ENCODE results near the gene UBA1. TPM values are rescaled to one million over a fixed set of nuclear protein-coding genes. Genes with fewer than 3 reads are reported as not detected.

Gene UBA1
- total RNA-seq, 1 experiment from 2014 or later, result 275 TPM

- no peaks in the 10 kb centered on the region for H3K27me3 ChIP-seq (ENCODE audit: insufficient read depth, low read length)
Observed at GRCh38 chrX:47181301-47181700, 12.3 kb upstream of the UBA1 start.

More at GRCh38 chrX:47181301-47181700, 12.3 kb upstream of the UBA1 start:
- DNase-seq (ENCODE audit: low read depth, low spot score), result no peak
- intact Hi-C loops (cut with micrococcal nuclease), result no loop called here
- H3K9ac ChIP-seq (ENCODE audit: low read length), result no peak overlapping the region
- no peaks in the 10 kb centered on the region for H3K9me3 ChIP-seq (ENCODE audit: control insufficient read depth in 1 of 2, insufficient read depth in 1 of 2, low read depth in 1 of 2, low read length in 2 of 2)
- H3K4me3 ChIP-seq (replicated peaks in 1 of 2; ENCODE audit: low read depth in 1 of 2, low read length in 2 of 2), result no peak overlapping the region
- H3K27ac ChIP-seq (ENCODE audit: low read depth, low read length), result no peak overlapping the region
- H3K4me1 ChIP-seq (ENCODE audit: control insufficient read depth in 1 of 2, insufficient read depth in 2 of 2, low read length in 2 of 2), result no peaks in the 10 kb centered on the region
- H3K9me2 ChIP-seq (ENCODE audit: insufficient read depth), result no peaks in the 10 kb centered on the region
- BruUV-seq (replicated peaks), result no TSS peak
- POLR2A ChIA-PET, result no interaction called here
- TF ChIP-seq CTCF (IDR thresholded peaks at IDR 0.05 in 2 of 3, conservative IDR thresholded peaks at IDR 0.05 in 1 of 3; ENCODE audit: borderline replicate concordance in 1 of 3, insufficient read depth in 1 of 3, low read depth in 2 of 3, low read length in 2 of 3) (no peak), EZH2phosphoT487 (IDR thresholded peaks at IDR 0.05; ENCODE audit: borderline replicate concordance) (no peak), ZFX (IDR thresholded peaks at IDR 0.05) (no peak), CEBPB (IDR thresholded peaks at IDR 0.05; ENCODE audit: low read depth) (no peak), REST (IDR thresholded peaks at IDR 0.05; ENCODE audit: low read depth) (no peak), RAD21 (IDR thresholded peaks at IDR 0.05; ENCODE audit: low read depth) (no peak), SRF (IDR thresholded peaks at IDR 0.05; ENCODE audit: low read depth) (no peak), ELF1 (IDR thresholded peaks at IDR 0.05; ENCODE audit: borderline replicate concordance, low read depth) (no peak), YY1 (IDR thresholded peaks at IDR 0.05; ENCODE audit: extremely low read depth, insufficient replicate concordance, low read depth, low read length) (no peak)
- no peaks in the 10 kb centered on the region for H3K79me2 ChIP-seq (ENCODE audit: insufficient read depth, low read length)
- no peaks in the 10 kb centered on the region; a peak in 1 of 4 replicates for H3K36me3 ChIP-seq (ENCODE audit: control insufficient read depth in 1 of 2, insufficient read depth in 2 of 2, low read length in 2 of 2)
- RAD21 ChIA-PET (ENCODE audit: low non-redundant PET in 1 of 2, low total read pairs in 2 of 2, uncharacterized antibody in 2 of 2, unreplicated experiment in 2 of 2), result no interaction called here
- CTCF ChIA-PET, result no interaction called here
- no peaks in the 10 kb centered on the region for H4K20me1 ChIP-seq (ENCODE audit: insufficient read depth)
- no peak for ATAC-seq
- H2AFZ ChIP-seq (ENCODE audit: low read depth, low read length, poor library complexity, severe bottlenecking), result no peak overlapping the region
- H3K4me2 ChIP-seq (ENCODE audit: low read length), result no peak overlapping the region
